Uterus (tissue), 2 donors: Measurements from ENCODE around the gene SLC25A29.

Source experiments
- POLR2A ChIP-seq, 2 donors: fragments of 450-650 bp; IDR thresholded peaks; one replicate each; pipeline ENCODE4 v1.6.1; 2016; ENCODE audit warnings: antibody characterized with exemption in 2 of 2, mild to moderate bottlenecking in 1 of 2, moderate library complexity in 1 of 2
- TF ChIP-seq, protein P1 (sequence below), 4 experiments: fragments of 200-600 bp in 2 of 4; fragments of 450-650 bp in 2 of 4; sonication (generic) in 2 of 4; IDR thresholded peaks; one replicate each; pipeline ENCODE4 v1.5.1; 2016 to 2019; ENCODE audit warnings: antibody characterized with exemption in 4 of 4, mild to moderate bottlenecking in 2 of 4, moderate library complexity in 1 of 4

GRCh38 chr14:100313464-100314230 is 7.4 kb upstream of the SLC25A29 start:
- TF ChIP-seq, protein P1, sequence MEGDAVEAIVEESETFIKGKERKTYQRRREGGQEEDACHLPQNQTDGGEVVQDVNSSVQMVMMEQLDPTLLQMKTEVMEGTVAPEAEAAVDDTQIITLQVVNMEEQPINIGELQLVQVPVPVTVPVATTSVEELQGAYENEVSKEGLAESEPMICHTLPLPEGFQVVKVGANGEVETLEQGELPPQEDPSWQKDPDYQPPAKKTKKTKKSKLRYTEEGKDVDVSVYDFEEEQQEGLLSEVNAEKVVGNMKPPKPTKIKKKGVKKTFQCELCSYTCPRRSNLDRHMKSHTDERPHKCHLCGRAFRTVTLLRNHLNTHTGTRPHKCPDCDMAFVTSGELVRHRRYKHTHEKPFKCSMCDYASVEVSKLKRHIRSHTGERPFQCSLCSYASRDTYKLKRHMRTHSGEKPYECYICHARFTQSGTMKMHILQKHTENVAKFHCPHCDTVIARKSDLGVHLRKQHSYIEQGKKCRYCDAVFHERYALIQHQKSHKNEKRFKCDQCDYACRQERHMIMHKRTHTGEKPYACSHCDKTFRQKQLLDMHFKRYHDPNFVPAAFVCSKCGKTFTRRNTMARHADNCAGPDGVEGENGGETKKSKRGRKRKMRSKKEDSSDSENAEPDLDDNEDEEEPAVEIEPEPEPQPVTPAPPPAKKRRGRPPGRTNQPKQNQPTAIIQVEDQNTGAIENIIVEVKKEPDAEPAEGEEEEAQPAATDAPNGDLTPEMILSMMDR (IDR thresholded peaks at IDR 0.05), result no peak
- no peak for TF ChIP-seq POLR2A (IDR thresholded peaks at IDR 0.05)
